ENCODE data around the gene PMM1. TPM values are rescaled to one million over a fixed set of nuclear protein-coding genes. Genes with fewer than 3 reads are reported as not detected.
A peak's percentile ranks its signal among the peaks of the same experiment; 100 is the strongest.

PMM1 gene
- total and polyA plus RNA-seq, 2 of the 13 experiments (the other 11 are each of a cell fraction or from before 2014, with no cell fraction given) = 17.8 to 95.6 TPM

DNA sequence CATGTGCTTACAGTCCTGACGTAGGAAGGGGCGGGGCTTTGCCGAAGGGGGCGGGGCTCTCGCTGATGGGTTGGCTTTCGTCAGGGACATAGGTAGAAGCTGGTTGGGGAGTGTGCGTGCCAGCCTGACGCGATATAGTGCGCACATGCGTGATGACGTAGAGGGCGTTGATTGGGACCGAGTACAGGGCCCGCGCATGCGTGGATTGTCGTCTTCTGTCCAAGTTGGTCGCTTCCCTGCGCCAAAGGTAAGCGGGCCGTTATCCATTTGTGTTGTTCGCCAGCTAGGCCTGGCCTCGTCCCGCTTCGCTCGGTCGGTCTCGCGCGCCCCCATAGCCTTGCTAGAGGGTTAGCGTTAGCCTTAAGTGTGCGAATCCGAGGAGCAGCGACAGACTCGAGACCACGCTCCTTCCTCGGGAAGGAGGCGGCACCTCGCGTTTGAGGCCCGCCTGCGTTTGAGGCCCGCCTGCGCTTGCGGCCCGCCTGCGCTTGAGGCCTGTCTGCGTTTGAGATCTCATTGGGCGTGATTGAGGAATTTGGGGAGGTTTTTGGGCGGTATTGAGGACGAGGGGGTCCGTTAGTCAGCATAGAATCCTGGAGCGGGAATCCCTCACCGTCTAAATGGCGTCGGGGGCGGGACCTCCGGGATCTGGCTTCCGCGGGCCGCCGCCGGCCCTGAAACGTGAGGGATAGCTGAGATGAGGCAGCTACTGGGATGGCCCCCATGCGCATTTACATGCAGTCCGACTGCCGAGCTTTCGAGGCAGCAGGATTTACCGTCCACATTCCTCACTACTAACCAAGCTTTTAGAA is 31.7 kb upstream of the PMM1 start, which contains the start of gene XRCC6 (continued):
- TF ChIP-seq, protein P1, sequence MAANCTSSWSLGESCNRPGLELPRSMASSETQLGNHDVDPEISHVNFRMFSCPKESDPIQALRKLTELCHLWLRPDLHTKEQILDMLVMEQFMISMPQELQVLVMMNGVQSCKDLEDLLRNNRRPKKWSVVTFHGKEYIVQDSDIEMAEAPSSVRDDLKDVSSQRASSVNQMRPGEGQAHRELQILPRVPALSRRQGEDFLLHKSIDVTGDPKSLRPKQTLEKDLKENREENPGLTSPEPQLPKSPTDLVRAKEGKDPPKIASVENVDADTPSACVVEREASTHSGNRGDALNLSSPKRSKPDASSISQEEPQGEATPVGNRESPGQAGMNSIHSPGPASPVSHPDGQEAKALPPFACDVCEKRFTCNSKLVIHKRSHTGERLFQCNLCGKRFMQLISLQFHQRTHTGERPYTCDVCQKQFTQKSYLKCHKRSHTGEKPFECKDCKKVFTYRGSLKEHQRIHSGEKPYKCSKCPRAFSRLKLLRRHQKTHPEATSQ (CRISPR knock-in tag; IDR thresholded peaks at IDR 0.05; ENCODE audit: borderline replicate concordance) = peak; percentile 29; the same call in 1 of the 2 replicates
- TF ChIP-seq SP4 (CRISPR knock-in tag; IDR thresholded peaks at IDR 0.05) (peak; percentile 76; the same call in 1 of the 2 replicates), PHB2 (IDR thresholded peaks at IDR 0.05; ENCODE audit: partially characterized antibody) (no peak), POLR2A (IDR thresholded peaks at IDR 0.05; ENCODE audit: insufficient read depth in 1 of 2, low read depth in 2 of 2, low read length in 2 of 2) (peak; percentile 88 to 93), ZBTB21 (CRISPR knock-in tag; IDR thresholded peaks at IDR 0.05) (peak; percentile 100), CREB1 (IDR thresholded peaks at IDR 0.05) (peak; percentile 99), CREB1 (CRISPR knock-in tag; IDR thresholded peaks at IDR 0.05) (peak; percentile 96), NCOA1 (CRISPR knock-in tag; IDR thresholded peaks at IDR 0.05) (peak; percentile 93), RARA (CRISPR knock-in tag; IDR thresholded peaks at IDR 0.05) (peak; percentile 6; the same call in 1 of the 2 replicates), TMF1 (CRISPR knock-in tag; IDR thresholded peaks at IDR 0.05; ENCODE audit: low read depth) (peak; percentile 70), PCBP1 (IDR thresholded peaks at IDR 0.05; ENCODE audit: borderline replicate concordance, low read depth, low read length) (no peak), KAT7 (CRISPR knock-in tag; IDR thresholded peaks at IDR 0.05; ENCODE audit: borderline replicate concordance) (0 out of 2 replicates have a peak, but pooled peaks have one; percentile 31), SMARCE1 (IDR thresholded peaks at IDR 0.05; ENCODE audit: borderline replicate concordance) (no peak), ZNF44 (CRISPR knock-in tag; IDR thresholded peaks at IDR 0.05) (peak; percentile 73; the same call in 1 of the 2 replicates), ZNF446 (CRISPR knock-in tag; IDR thresholded peaks at IDR 0.05) (0 out of 2 replicates have a peak, but pooled peaks have one; percentile 39)
- TF ChIP-seq, protein P2, sequence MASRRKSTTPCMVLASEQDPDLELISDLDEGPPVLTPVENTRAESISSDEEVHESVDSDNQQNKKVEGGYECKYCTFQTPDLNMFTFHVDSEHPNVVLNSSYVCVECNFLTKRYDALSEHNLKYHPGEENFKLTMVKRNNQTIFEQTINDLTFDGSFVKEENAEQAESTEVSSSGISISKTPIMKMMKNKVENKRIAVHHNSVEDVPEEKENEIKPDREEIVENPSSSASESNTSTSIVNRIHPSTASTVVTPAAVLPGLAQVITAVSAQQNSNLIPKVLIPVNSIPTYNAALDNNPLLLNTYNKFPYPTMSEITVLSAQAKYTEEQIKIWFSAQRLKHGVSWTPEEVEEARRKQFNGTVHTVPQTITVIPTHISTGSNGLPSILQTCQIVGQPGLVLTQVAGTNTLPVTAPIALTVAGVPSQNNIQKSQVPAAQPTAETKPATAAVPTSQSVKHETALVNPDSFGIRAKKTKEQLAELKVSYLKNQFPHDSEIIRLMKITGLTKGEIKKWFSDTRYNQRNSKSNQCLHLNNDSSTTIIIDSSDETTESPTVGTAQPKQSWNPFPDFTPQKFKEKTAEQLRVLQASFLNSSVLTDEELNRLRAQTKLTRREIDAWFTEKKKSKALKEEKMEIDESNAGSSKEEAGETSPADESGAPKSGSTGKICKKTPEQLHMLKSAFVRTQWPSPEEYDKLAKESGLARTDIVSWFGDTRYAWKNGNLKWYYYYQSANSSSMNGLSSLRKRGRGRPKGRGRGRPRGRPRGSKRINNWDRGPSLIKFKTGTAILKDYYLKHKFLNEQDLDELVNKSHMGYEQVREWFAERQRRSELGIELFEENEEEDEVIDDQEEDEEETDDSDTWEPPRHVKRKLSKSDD (CRISPR knock-in tag; IDR thresholded peaks at IDR 0.05; ENCODE audit: low read depth) = peak; percentile 99
- TF ChIP-seq, protein P3, sequence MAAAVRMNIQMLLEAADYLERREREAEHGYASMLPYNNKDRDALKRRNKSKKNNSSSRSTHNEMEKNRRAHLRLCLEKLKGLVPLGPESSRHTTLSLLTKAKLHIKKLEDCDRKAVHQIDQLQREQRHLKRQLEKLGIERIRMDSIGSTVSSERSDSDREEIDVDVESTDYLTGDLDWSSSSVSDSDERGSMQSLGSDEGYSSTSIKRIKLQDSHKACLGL (CRISPR knock-in tag; IDR thresholded peaks at IDR 0.05) = peak; percentile 84; the same call in 1 of the 2 replicates
- TF ChIP-seq, protein P4, sequence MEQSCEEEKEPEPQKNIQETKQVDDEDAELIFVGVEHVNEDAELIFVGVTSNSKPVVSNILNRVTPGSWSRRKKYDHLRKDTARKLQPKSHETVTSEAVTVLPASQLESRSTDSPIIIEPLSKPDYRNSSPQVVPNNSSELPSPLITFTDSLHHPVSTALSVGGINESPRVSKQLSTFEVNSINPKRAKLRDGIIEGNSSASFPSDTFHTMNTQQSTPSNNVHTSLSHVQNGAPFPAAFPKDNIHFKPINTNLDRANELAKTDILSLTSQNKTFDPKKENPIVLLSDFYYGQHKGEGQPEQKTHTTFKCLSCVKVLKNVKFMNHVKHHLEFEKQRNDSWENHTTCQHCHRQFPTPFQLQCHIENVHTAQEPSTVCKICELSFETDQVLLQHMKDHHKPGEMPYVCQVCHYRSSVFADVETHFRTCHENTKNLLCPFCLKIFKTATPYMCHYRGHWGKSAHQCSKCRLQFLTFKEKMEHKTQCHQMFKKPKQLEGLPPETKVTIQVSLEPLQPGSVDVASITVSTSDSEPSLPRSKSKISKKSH (CRISPR knock-in tag; IDR thresholded peaks at IDR 0.05; ENCODE audit: borderline replicate concordance) = no peak
- TF ChIP-seq, protein P5, sequence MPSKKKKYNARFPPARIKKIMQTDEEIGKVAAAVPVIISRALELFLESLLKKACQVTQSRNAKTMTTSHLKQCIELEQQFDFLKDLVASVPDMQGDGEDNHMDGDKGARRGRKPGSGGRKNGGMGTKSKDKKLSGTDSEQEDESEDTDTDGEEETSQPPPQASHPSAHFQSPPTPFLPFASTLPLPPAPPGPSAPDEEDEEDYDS (CRISPR knock-in tag; IDR thresholded peaks at IDR 0.05) = peak; percentile 91
- TF ChIP-seq, protein P6, sequence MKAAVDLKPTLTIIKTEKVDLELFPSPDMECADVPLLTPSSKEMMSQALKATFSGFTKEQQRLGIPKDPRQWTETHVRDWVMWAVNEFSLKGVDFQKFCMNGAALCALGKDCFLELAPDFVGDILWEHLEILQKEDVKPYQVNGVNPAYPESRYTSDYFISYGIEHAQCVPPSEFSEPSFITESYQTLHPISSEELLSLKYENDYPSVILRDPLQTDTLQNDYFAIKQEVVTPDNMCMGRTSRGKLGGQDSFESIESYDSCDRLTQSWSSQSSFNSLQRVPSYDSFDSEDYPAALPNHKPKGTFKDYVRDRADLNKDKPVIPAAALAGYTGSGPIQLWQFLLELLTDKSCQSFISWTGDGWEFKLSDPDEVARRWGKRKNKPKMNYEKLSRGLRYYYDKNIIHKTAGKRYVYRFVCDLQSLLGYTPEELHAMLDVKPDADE (CRISPR knock-in tag; IDR thresholded peaks at IDR 0.05) = no peak
- TF ChIP-seq, protein P7, sequence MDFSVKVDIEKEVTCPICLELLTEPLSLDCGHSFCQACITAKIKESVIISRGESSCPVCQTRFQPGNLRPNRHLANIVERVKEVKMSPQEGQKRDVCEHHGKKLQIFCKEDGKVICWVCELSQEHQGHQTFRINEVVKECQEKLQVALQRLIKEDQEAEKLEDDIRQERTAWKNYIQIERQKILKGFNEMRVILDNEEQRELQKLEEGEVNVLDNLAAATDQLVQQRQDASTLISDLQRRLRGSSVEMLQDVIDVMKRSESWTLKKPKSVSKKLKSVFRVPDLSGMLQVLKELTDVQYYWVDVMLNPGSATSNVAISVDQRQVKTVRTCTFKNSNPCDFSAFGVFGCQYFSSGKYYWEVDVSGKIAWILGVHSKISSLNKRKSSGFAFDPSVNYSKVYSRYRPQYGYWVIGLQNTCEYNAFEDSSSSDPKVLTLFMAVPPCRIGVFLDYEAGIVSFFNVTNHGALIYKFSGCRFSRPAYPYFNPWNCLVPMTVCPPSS (IDR thresholded peaks at IDR 0.05) = no peak

All from HepG2 (cell line).